Measurements from ENCODE around the gene JUNB. TPM values are rescaled to one million over a fixed set of nuclear protein-coding genes. Genes with fewer than 3 reads are reported as not detected.
"Not testable (repeated sequence)": the region's sequence is repeated elsewhere in the genome, so short reads cannot be mapped to it uniquely, and the experiment has no call there.

The JUNB gene
- total RNA-seq, 1 donor from 2014 or later = 16.3 TPM

DNA sequence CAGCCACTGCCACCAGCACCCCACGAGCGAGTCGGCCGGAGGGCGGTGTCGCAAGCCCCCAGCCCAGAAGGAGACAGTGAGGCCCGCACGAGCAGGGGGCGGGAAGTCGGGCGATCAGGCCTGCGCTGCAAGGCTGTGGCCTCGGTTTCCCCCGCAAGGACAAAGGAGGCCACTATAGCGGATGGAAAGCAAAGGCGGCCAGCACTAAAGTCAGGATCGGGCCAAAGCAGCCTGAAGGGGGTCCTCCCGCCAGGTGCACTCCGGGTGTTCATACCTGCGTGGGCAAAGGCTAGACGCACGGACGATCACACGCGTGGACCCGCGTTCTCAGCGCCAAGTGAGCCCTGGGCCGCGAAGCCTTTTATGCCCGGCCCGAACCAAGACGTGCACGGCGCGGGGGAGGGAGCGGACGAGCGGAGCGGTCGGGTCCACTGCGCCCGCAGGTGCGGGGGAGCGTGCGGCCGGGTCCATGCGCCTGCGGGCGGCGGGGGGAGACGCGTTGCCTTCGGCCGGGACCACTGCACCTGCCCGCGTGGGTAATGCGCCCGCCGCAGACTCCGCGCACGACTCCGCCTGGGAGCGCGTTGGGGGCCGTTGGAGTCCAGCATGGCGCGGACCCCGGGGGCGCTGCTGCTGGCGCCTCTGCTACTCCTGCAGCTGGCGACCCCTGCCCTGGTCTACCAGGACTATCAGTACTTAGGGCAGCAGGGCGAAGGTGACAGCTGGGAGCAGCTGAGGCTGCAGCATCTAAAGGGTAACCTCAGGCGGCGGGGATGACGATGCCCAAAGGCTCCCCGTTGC, 10.4 kb downstream of the JUNB start, which contains the start of the genes PRDX2 and THSD8:
TSS of gene PRDX2 (minus strand) at position 335 of the 801 bp plus-strand sequence. CDS start 539 bp downstream, outside the sequence.
TSS of gene THSD8 (plus strand) at position 604 of the 801 bp plus-strand sequence. CDS start at position 607, 3 bp downstream.
- peak; percentile 84 to 87 for DNase-seq (ENCODE audit: low spot score in 2 of 2)
- no peak for FAIRE-seq

DNA sequence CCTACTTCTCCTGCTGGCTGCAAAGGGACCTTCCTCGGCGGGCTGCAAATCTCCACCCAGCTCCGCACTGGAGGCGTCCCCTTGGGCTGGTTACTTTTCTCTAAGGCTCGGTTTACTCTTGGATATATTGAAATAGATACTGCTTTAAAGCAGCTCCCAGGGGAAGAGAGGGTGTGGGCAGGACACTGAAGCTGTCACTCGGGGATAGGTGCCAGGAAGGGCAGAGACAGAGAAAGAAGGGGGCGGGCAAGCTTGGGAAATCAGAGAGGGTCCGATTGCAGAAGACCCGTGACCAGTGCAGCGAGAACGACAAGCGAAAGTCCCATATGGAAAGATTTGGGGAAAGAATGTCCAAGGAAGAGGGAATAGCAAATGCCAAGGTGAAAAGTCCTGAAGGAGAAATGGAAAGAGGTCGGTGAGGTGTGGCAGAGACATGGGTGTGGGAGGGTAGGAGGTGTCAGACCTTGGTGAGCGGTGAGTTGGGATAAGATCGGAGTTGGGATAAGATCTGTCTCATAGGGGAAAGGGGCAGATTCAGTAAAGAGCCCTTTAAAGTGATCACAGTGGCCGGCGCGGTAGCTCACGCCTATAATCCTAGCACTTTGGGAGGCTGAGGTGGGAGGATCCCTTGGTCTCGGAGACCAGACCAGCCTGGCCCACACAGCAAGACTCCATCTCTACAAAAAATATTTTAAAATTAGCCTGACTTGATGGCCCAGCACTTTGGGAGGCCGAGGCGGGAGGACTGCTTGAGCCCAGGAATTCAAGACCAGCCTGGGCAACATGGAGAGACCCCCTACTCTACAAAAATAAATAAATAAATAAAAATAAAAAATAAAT, 11.2 kb downstream of the JUNB start:
- peak; percentile 57 to 59 for DNase-seq (ENCODE audit: low spot score in 2 of 2)
- FAIRE-seq = no peak

DNA sequence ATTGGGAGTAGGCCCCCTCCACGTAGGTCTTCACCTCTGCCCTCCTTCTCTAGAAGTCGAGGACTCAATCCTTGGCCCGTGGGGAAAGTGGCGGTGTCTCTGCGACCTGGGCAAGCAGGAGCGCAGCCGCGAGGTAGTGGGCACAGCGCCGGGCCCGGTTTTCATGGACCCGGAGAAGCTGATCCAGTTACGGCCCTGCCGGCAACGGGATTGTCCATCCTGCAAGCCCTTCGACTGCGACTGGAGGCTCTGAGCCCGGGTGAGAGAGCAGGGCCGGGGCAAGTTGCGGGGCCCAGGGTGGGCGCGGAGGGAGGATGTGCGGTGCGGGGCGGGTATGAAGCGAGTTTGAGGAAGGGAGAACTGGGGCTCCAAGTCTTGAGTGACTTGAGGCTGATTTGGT, 12.8 kb downstream of the JUNB start:
- no peak for FAIRE-seq
- no peak for DNase-seq (ENCODE audit: low spot score in 2 of 2)

DNA sequence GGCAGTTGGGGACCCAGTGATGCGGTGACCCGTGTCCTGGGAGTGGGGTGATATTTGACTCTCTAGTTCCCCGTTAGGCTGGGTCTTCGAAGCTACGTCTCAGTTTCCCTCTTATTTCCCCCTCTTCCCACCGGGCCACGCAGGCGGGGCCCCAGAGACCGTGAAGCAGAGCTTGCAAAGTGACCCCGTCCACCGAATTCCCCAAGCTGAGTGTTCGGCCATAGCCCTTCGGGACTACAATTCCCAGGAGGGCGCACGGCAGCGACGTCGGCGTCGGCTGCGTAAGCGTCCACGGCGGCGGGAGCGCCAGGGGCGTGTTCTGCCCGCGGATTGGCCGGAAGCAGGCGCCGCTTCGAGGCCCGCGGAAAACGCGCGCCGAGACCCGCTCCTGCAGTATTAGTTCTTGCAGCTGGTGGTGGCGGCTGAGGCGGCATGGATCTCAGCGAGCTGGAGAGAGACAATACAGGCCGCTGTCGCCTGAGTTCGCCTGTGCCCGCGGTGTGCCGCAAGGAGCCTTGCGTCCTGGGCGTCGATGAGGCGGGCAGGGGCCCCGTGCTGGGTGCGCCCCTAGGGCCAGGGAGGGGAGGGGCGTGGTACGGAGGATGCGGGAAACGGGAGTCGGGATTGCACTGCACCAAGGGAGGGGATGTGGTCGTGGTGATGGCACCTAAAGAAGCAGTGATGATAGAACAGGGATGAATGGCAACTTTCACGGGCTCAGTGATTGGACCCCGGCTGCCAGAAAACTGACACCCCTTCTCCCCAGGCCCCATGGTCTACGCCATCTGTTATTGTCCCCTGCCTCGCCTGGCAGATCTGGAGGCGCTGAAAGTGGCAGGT, 15.2 kb downstream of the JUNB start, which contains the start of gene RNASEH2A:
TSS of gene RNASEH2A (plus strand) at position 343 of the 840 bp plus-strand sequence. CDS start at position 433, 90 bp downstream.
- peak; percentile 94 to 97 for DNase-seq (ENCODE audit: low spot score in 2 of 2)
- FAIRE-seq = no peak

DNA sequence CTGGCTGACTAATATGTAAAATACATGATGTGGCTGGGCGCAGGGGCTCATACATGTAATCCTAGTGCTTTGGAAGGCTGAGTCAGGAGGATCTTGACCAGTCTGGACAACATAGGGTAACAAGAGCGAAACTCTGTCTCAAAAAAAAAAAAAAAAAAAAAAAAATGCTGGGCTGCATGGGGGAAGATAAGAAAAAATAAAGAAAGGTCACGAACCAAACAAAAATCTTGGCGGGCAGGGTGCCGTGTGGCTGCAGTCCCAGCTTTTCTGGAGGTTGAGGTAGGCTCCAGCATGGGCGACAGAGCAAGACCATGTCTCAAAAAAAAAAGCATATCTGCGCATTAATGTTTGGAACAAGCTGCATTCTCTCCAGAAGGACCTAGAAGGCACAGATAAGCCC, 23.8 kb downstream of the JUNB start:
- DNase-seq (ENCODE audit: low spot score in 2 of 2) = no peak
- FAIRE-seq = no peak

DNA sequence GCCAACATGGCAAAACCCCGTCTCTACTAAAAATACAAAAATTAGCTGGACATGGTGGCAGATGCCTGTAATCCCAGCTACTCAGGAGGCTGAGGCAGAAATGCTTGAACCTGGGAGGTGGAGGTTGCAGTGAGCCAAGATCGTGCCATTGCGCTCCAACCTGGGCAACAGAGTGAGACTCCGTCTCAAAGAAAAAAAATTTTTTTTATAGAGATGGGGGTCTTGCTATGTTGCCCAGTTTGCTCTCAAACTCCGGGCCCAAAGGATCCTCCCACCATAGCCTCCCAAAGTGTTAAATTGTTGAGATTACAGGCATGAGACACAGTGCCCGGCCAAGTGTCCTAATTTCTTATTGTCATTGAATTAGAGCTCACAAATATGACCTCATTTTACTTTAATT, 25.9 kb downstream of the JUNB start:
- not testable (repeated sequence) for DNase-seq (ENCODE audit: low spot score in 2 of 2)

DNA sequence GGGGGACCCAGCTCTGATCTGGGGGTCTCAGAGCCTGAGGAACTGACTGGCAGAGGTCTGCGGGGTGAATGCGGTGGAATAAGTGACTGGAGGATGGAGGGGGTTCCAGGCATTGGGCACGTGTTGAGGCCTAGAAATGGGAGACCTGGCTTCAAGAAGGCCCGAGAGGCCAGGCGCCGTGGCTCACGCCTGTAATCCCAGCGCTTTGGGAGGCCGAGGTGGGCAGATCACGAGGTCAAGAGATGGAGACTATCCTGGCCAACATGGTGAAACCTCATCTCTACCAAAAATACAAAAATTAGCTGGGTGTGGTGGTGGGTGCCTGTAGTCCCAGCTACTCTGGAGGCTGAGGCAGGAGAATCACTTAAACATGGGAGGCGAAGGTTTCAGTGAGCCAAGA, 26.5 kb downstream of the JUNB start:
- FAIRE-seq = not testable (repeated sequence)

More for the DNA sequence above, 25.9 kb downstream of the JUNB start:
- FAIRE-seq = not testable (repeated sequence)

DNA sequence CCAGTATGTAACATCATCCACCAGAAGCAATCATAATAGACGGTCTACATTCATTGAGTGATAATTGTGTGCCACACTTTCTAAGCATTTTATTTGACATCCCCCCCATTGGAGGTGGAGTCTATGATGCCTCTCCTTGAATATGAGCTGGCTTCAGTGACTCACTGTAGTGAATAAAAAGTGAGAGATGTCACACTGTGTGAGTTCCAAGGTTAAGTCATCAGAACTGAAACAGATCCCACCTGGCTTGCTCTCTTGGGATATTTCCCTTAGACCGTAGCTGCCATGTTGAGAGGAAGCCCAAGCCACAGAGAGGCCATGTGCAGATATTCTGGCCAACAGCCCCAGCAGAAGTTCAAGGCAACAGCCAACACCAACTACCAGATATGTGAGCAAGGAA, 30.5 kb downstream of the JUNB start:
- no peak for DNase-seq (ENCODE audit: low spot score in 2 of 2)
- no peak for FAIRE-seq

More for the DNA sequence above, 26.5 kb downstream of the JUNB start:
- DNase-seq (ENCODE audit: low spot score in 2 of 2) = not testable (repeated sequence)

DNA sequence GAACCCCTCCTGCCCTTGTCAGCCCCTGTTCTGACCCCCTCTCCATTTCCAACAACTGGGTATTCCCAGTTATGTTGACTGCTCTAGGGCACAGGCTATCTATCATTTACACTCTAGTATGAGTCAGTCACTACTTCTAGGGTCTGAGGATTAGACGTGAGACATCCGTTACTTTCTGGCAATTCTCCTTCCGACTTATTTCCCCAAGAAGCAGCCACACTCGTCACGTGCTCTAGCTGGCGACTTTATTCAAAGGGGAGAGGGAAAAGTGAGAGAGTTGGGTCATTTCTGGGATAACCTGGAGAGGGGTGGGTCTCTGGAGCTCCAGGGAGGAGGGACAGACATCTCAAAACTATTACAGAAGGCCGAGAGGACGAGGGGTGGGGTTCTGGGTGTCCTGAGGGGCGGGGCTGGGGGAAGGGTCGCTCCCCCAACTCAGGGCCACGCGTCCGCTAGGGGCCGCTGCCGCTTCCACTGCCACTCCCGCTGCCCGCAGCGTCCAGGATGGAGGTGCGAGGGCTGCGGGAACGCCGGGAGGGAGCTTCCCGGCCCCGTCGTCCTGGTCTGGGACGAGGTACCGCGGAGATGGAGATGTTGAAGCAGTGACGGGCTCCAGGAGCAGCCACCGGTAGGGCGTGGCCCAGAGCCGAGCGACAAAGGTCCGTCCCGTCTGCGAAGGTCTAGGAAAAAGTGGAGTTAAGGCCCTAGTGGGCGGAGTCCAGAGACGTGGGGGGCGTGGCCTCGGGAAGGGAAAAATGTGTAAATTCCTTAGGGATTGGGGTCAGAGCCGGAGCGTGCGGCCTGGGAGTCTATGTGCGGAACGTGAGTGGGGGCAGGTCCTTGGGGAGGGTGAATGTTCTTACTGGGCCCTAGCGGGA, 34.2 kb downstream of the JUNB start:
- peak in 1 of 2 donors; percentile 15 for DNase-seq (ENCODE audit: low spot score in 2 of 2)

DNA sequence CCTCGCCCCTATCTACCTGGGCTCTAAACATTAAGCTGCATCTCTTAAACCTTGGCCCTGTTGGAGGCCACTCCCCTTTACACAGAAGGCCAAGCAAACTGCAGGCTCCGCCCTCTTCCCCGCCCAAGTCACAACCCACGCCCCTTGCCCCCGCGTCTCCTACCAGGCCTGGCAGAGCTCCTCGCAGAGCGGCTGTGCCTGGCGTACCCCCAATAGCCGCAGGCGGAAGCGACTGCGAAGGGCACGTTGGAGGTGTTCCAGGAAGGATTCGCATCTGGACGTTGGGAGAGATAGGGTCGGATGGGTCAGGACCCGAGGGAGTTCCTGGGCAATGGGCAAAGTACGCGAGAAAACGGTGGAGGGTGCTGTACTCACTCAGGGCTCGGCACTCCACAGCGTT, 37.2 kb downstream of the JUNB start:
- FAIRE-seq (no peak), DNase-seq (ENCODE audit: low spot score in 2 of 2) (no peak)

More for the DNA sequence above, 34.2 kb downstream of the JUNB start:
- no peak for FAIRE-seq

DNA sequence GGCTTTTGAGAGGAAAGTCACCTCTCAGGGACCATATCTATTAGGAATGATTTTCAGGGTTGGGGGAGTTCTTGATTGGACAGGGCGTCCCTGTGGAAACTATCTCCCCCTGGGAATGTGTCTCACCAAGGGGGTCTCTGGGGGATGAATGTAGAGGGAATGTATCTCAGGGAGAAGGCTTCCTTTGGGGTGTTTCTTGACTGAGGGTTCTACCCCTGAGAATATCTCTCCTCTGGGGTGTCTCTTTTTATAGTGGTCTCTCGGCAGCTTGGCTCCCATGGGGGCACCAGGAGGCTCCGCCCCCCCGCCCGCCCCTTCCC, 42.1 kb downstream of the JUNB start:
- no peak for FAIRE-seq
- DNase-seq (ENCODE audit: low spot score in 2 of 2) = no peak

DNA sequence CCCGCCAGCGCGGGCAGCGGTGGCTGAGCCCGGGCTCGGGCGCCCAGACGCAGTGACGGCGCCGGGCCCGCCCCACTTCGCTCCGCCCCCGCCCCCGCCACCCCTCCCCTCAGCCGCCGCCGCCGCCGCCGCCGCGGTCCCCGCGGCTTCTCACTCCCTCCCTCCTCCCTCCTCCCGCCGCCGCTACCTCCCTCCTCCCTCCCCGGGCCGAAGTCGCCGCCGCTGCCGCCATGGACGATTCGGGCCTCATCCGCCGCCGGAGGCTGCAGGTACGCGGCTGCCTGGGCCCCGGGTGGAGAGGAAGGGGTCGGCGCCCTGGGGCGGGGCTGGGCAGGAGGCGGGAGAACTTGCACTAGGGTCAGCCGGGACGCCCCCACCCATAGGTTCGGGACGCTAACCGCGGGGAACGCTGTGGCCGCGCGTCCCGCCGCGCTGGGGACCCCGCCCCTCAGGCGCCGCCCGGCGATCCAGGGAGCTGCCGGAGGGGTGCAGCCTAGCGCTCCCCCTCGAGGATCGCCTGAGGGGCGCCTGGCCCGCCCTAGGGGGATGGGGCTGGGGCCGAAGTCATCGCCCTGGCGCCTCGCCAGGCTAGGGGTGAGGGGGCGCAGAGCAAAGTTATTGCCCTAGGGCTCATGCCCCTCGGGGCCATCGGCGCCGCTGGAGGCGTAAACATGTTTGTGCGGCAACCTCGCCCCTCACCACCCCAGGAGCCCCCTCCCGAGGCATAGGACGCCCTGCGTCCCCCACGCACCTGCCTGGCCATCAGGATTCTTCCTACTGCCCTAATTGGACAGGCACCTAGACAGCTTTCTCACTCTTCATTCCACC, 42.7 kb downstream of the JUNB start:
- DNase-seq (ENCODE audit: low spot score in 2 of 2) (peak in 1 of 2 donors; percentile 69), FAIRE-seq (no peak)

DNA sequence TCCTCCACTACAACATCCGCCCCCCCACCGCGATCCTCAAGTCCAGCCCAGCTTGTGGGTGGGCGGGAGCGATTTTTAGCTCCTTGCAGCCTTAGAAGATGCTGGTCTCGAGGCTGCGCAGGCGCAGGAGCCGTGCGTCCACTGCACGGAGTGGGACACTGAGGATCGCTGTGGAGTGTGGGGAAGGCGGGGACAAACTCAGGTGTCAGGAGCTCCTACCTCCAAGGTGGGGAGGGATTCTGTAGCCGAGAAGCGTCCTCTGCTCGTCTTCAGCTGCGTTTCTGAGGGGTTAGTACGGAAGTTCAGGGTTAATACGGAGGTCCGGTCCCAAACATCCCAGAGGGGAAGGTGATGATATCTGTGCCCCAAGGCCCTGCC, 43.3 kb downstream of the JUNB start, which contains the start of gene RTBDN:
TSS of gene RTBDN (minus strand) at position 14 of the 378 bp plus-strand sequence. CDS start 4,600 bp downstream, outside the sequence.
- FAIRE-seq (no peak), DNase-seq (ENCODE audit: low spot score in 2 of 2) (no peak)

DNA sequence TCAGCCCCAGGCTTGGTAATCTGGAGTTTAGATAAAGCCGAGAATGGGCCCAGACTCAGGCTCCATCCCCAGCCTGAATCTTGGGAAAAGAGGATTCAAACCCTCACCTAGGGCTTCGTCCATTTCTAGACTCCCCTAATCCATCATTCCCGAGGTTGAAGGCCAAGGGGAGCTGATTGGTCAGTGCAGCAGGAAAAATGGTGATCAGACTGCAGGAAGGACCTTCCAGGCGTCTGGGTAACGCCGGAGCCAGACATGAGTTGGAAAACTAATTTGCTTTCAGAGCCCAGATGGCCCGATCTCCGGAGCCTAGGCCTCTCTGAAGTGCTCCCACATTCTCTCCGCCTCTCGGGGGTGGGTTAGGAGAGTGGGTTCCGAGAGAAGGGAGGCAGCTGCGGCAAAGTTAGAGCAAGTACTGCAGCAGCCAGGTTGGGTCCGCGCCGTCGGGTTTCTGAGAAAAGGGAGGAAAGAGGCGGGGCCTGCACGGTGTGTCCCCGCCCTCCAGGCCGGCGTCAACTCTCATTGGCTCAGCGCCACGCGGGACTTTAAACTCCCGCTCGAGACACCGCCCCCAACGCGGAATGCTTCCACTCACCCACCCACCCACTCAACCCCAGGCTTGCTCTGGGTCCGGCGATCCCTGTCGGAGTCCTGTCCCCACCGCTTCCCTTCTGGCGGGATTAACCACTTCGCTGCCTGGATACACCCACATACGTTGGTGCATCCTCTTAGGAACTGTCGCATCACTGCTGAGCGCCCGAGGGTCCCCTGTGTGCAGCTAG, 43.9 kb downstream of the JUNB start:
- FAIRE-seq (no peak), DNase-seq (ENCODE audit: low spot score in 2 of 2) (no peak)

DNA sequence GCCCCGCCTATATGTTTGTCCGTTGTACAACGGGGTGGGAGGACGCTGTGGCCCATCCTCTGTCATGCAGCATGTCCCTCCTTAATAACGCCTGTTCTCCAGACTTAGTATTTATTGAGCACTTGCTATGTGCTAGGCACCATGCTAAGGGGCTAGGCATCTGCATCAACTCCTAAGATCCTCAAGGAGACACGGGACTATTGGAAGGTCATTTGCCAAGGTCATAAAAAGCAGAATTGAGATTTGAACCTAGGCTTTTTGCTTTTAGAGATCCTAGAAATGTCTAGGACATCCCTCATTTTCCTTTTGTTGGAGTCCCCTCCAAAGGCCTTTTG, 45.2 kb downstream of the JUNB start:
- FAIRE-seq (no peak), DNase-seq (ENCODE audit: low spot score in 2 of 2) (no peak)

DNA sequence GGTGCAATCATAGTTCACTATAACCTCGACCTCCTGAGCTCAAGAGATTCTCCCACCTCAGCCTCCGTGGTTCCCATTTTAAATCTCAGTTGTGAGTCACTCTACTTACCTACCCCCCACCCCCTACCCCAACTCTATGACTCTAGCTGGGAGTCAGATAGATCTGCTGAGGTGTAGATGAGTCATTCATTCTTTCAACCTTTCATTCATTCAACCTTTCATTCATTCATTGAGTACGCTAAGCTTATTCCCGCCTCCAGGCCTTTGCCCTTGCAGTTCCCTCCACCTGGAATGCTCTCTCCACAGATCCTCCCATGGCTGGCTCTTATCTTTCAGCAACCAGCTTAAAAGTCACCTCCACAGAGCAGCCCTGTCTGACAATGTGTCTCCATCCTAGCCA, 45.9 kb downstream of the JUNB start:
- no peak for FAIRE-seq
- no peak for DNase-seq (ENCODE audit: low spot score in 2 of 2)

DNA sequence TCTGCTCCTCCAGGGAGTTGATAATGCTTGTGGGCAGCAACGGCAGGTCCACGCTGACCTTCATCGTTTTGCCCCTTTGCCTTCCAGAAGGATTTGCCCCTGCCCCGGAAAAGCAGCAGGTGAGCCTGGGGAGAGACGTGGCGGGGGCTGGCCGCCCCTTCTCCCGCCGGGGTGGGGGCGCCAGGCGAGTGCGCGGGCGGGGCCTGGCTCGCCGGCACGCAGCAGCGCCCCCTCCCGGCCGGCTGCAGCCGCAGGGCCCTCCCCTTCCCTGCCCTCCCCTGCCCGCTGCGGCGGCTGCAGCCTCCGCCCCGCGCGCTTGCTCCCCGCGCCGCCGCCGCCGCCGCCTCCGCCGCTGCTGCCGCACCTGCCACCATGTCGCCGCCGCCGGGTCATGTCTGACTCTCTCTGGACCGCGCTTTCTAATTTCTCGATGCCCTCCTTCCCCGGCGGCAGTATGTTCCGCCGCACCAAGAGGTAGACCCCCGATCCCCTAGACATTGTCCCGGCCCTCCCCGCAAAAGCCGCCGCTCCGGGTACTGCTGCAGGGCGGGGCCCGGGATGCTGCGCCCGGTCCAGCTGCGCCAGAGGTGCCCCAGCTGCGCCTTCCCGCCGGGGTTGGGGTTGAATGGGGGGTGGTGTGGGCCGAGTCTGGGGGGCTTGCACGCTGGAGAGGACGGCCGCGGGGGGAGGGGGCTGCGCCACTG, 47.0 kb downstream of the JUNB start, which contains the start of gene MAST1:
TSS of gene MAST1 (plus strand) at position 334 of the 704 bp plus-strand sequence. CDS start at position 392, 58 bp downstream.
- FAIRE-seq (no peak), DNase-seq (ENCODE audit: low spot score in 2 of 2) (peak; percentile 85 to 90)

All from frontal cortex (tissue), 4 donors.